Measurements from ENCODE around the gene TEFM. TPM values are rescaled to one million over a fixed set of nuclear protein-coding genes. Genes with fewer than 3 reads are reported as not detected.

Gene TEFM
- total and polyA plus RNA-seq, 2 experiments from 2014 or later: 14.2 to 19.2 TPM

GRCh38 chr17:30922235-30923030 is 16.4 kb upstream of the TEFM start:
- Histone ChIP-seq H3K27ac (no peak overlapping the region), H3K27me3 (peaks cover 57% of the 10 kb centered on the region), H3K36me3 (replicated peaks; ENCODE audit: insufficient read depth, low read depth) (no peaks in the 10 kb centered on the region), H4K20me1 (ENCODE audit: insufficient read depth, poor library complexity, severe bottlenecking) (no peaks in the 10 kb centered on the region), H3K4me2 (peak overlapping the region; percentile 94), H2AFZ (peak overlapping the region; percentile 56), H3K4me3 (no peak overlapping the region), H3K9me2 (replicated peaks; ENCODE audit: insufficient read depth) (no peaks in the 10 kb centered on the region), H3K9me3 (ENCODE audit: low read depth) (no peaks in the 10 kb centered on the region), H3K4me1 (ENCODE audit: insufficient read depth) (peaks cover 6% of the 10 kb centered on the region), H3K79me2 (no peaks in the 10 kb centered on the region)
- 11% methylated on average over 42 of the region's 66 CpGs for whole genome bisulfite sequencing (ENCODE audit: low lambda C conversion rate, missing lambda C conversion rate)
- TF ChIP-seq EZH2phosphoT487 (IDR thresholded peaks at IDR 0.05; ENCODE audit: low read depth, severe bottlenecking, unreplicated experiment): peak; percentile 48
- TF ChIP-seq CTCF (IDR thresholded peaks at IDR 0.05; ENCODE audit: poor library complexity): no peak
- no peak for TF ChIP-seq EZH2 (IDR thresholded peaks at IDR 0.05; ENCODE audit: borderline replicate concordance)
- peak; percentile 20 for DNase-seq (ENCODE audit: low spot score)

GRCh38 chr17:30921544-30922196 is 15.6 kb upstream of the TEFM start, which contains the start of gene ADAP2:
ADAP2 (plus strand) TSS chr17:30921945; CDS start chr17:30922015, 70 bp downstream.
- DNase-seq (ENCODE audit: low spot score): peak; percentile 54
- Histone ChIP-seq H3K36me3 (replicated peaks; ENCODE audit: insufficient read depth, low read depth) (no peaks in the 10 kb centered on the region), H3K9me2 (replicated peaks; ENCODE audit: insufficient read depth) (no peaks in the 10 kb centered on the region), H3K27me3 (peaks cover 57% of the 10 kb centered on the region), H3K4me3 (peak within 1 kb of the TSS; percentile 36), H3K27ac (no peak within 1 kb of the TSS), H2AFZ (peak within 1 kb of the TSS; percentile 56), H3K79me2 (no peaks in the 10 kb centered on the region), H4K20me1 (ENCODE audit: insufficient read depth, poor library complexity, severe bottlenecking) (no peaks in the 10 kb centered on the region), H3K4me2 (peak within 1 kb of the TSS; percentile 94), H3K4me1 (ENCODE audit: insufficient read depth) (peaks cover 6% of the 10 kb centered on the region), H3K9me3 (ENCODE audit: low read depth) (no peaks in the 10 kb centered on the region)
- 10% methylated on average over 17 of the region's 60 CpGs for WGBS (ENCODE audit: low lambda C conversion rate, missing lambda C conversion rate)
- TF ChIP-seq EZH2phosphoT487 (IDR thresholded peaks at IDR 0.05; ENCODE audit: low read depth, severe bottlenecking, unreplicated experiment): peak; percentile 50
- TF ChIP-seq CTCF (IDR thresholded peaks at IDR 0.05; ENCODE audit: poor library complexity): no peak
- TF ChIP-seq EZH2 (IDR thresholded peaks at IDR 0.05; ENCODE audit: borderline replicate concordance): no peak

- Histone ChIP-seq H3K4me2 (peak overlapping the region; percentile 94), H3K27ac (no peak overlapping the region), H4K20me1 (ENCODE audit: insufficient read depth, poor library complexity, severe bottlenecking) (no peaks in the 10 kb centered on the region), H3K4me3 (no peak overlapping the region), H2AFZ (no peak overlapping the region), H3K36me3 (replicated peaks; ENCODE audit: insufficient read depth, low read depth) (no peaks in the 10 kb centered on the region), H3K27me3 (peaks cover 57% of the 10 kb centered on the region), H3K4me1 (ENCODE audit: insufficient read depth) (peaks cover 6% of the 10 kb centered on the region), H3K79me2 (no peaks in the 10 kb centered on the region), H3K9me3 (ENCODE audit: low read depth) (no peaks in the 10 kb centered on the region), H3K9me2 (replicated peaks; ENCODE audit: insufficient read depth) (no peaks in the 10 kb centered on the region)
- TF ChIP-seq CTCF (IDR thresholded peaks at IDR 0.05; ENCODE audit: poor library complexity) (no peak), EZH2 (IDR thresholded peaks at IDR 0.05; ENCODE audit: borderline replicate concordance) (no peak), EZH2phosphoT487 (IDR thresholded peaks at IDR 0.05; ENCODE audit: low read depth, severe bottlenecking, unreplicated experiment) (no peak)
- 89% methylated on average over 11 of the region's 11 CpGs for WGBS (ENCODE audit: low lambda C conversion rate, missing lambda C conversion rate)
- no peak for DNase-seq (ENCODE audit: low spot score)
Observed at GRCh38 chr17:30920683-30921543, 14.9 kb upstream of the TEFM start.

Data from hepatocyte (in vitro differentiated cells).